IMR-90 (cell line): ENCODE measurements around the gene MRPL40. TPM values are rescaled to one million over a fixed set of nuclear protein-coding genes. Genes with fewer than 3 reads are reported as not detected.

ENCODE experiments used
- ATAC-seq: fragments of 200-7000 bp; cut with Tn5 transposase; 2 replicates; pipeline ENCODE4 v1.9.1; 2020; ENCODE audit warnings: low read depth, mild to moderate bottlenecking, moderate library complexity
- BruUV-seq: library from RNA; stranded (reverse); fragments of 400-500 nt; replicated peaks from 2 replicates; lab custom pipeline; 2021; lab: Mats Ljungman, UMichigan
- CTCF ChIA-PET: fragments of 300-600 bp; formaldehyde crosslinking; extraction: SDS; loops from one replicate; lab custom pipeline; 2021; ENCODE audit warnings: antibody characterized with exemption; lab: Yijun Ruan, JAX
- POLR2A ChIA-PET: fragments of 300-600 bp; sonication (Branson Sonifier 250); formaldehyde crosslinking; loops from one replicate; lab custom pipeline; 2022; ENCODE audit warnings: antibody characterized with exemption; ENCODE audit not compliant: unreplicated experiment; lab: Charles Lee
- DNase-seq: peaks from one replicate; pipeline ENCODE4 v3.0.0; 2013
- H2AFZ ChIP-seq: replicated peaks from 2 replicates; pipeline ENCODE3; 2013; ENCODE audit warnings: low read length, mild to moderate bottlenecking; ENCODE audit not compliant: poor library complexity
- H2AK5ac ChIP-seq: 2 replicates; pipeline ENCODE4 v1.6.1; 2013; ENCODE audit warnings: low read depth, low read length, inconsistent platforms
- H2AK9ac ChIP-seq: replicated peaks from 2 replicates; pipeline ENCODE3; 2013; ENCODE audit warnings: mild to moderate bottlenecking, low read depth, low read length, moderate library complexity; ENCODE audit not compliant: poor library complexity
- H2BK120ac ChIP-seq: 2 replicates; pipeline ENCODE4 v1.6.1; 2013; ENCODE audit warnings: low read depth, low read length, inconsistent platforms
- H2BK15ac ChIP-seq: 3 replicates; pipeline ENCODE4 v1.6.1; 2013; ENCODE audit warnings: low read depth, low read length, inconsistent platforms
- H2BK20ac ChIP-seq: 2 replicates; pipeline ENCODE4 v1.6.1; 2013; ENCODE audit warnings: low read depth, mild to moderate bottlenecking, inconsistent platforms, low read length, moderate library complexity
- H2BK5ac ChIP-seq: 2 replicates; pipeline ENCODE4 v1.6.1; 2013; ENCODE audit warnings: mild to moderate bottlenecking, low read depth, low read length, inconsistent platforms; ENCODE audit not compliant: poor library complexity, severe bottlenecking
- H3K14ac ChIP-seq: replicated peaks from 2 replicates; pipeline ENCODE4 v1.6.1; 2013; ENCODE audit warnings: low read depth, low read length, inconsistent platforms
- H3K18ac ChIP-seq: 2 replicates; pipeline ENCODE4 v1.6.1; 2013; ENCODE audit warnings: low read depth, low read length, control low read depth
- H3K23ac ChIP-seq: 2 replicates; pipeline ENCODE4 v1.6.1; 2013; ENCODE audit warnings: low read depth, low read length, inconsistent platforms
- H3K27ac ChIP-seq: 2 replicates; pipeline ENCODE4 v1.5.1; 2013; ENCODE audit warnings: mild to moderate bottlenecking, control low read depth, low read length; ENCODE audit not compliant: insufficient read depth
- H3K27me3 ChIP-seq: 2 replicates; pipeline ENCODE4 v1.6.1; 2013; ENCODE audit warnings: low read length; ENCODE audit not compliant: control insufficient read depth, insufficient read depth
- H3K36me3 ChIP-seq: 2 replicates; pipeline ENCODE4 v1.6.1; 2013; ENCODE audit warnings: low read length, mixed read lengths; ENCODE audit not compliant: control insufficient read depth, insufficient read depth
- H3K4ac ChIP-seq: 2 replicates; pipeline ENCODE4 v1.6.1; 2013; ENCODE audit warnings: low read depth, low read length, inconsistent platforms
- H3K4me1 ChIP-seq: 2 replicates; pipeline ENCODE4 v1.6.1; 2013; ENCODE audit warnings: low read length, mixed read lengths; ENCODE audit not compliant: control insufficient read depth, insufficient read depth
- H3K4me2 ChIP-seq: 2 replicates; pipeline ENCODE4 v1.6.1; 2013; ENCODE audit warnings: low read depth, mild to moderate bottlenecking, control low read depth, low read length, moderate library complexity
- H3K4me3 ChIP-seq: 2 replicates; pipeline ENCODE4 v1.5.1; 2013; ENCODE audit warnings: low read depth, mild to moderate bottlenecking, control low read depth, low read length, moderate library complexity; ENCODE audit not compliant: insufficient read depth
- H3K56ac ChIP-seq: 2 replicates; pipeline ENCODE4 v1.6.1; 2013; ENCODE audit warnings: low read length, inconsistent platforms; ENCODE audit not compliant: insufficient read depth; ENCODE audit errors: extremely low read depth
- H3K79me1 ChIP-seq, 2 experiments: 2 replicates each; pipeline ENCODE4 v1.6.1; 2013; ENCODE audit warnings: low read length in 2 of 2, inconsistent platforms in 1 of 2, low read depth in 1 of 2
- H3K9ac ChIP-seq: 2 replicates; pipeline ENCODE4 v1.6.1; 2013; ENCODE audit warnings: low read depth, low read length, control low read depth
- H3K9me1 ChIP-seq: 2 replicates; pipeline ENCODE4 v1.6.1; 2013; ENCODE audit warnings: low read length, inconsistent platforms; ENCODE audit not compliant: insufficient read depth
- H3K9me3 ChIP-seq: 2 replicates; pipeline ENCODE4 v1.6.1; 2013; ENCODE audit warnings: low read length; ENCODE audit not compliant: control insufficient read depth, insufficient read depth
- H4K20me1 ChIP-seq: 2 replicates; pipeline ENCODE4 v1.6.1; 2013; ENCODE audit warnings: low read length, inconsistent platforms; ENCODE audit not compliant: insufficient read depth
- H4K5ac ChIP-seq: 2 replicates; pipeline ENCODE4 v1.6.1; 2013; ENCODE audit warnings: mild to moderate bottlenecking, low read depth, low read length, control low read depth
- H4K8ac ChIP-seq, 2 experiments: 2 replicates each; pipeline ENCODE4 v1.6.1; 2013; ENCODE audit warnings: low read depth in 2 of 2, low read length in 2 of 2, control low read depth in 1 of 2, inconsistent platforms in 1 of 2
- H4K91ac ChIP-seq: 2 replicates; pipeline ENCODE4 v1.6.1; 2013; ENCODE audit warnings: low read depth, low read length, inconsistent platforms; ENCODE audit not compliant: insufficient read depth
- BHLHE40 ChIP-seq: fragments of 150-350 bp; IDR thresholded peaks from 2 replicates; pipeline ENCODE4 v1.6.1; 2016; ENCODE audit warnings: mild to moderate bottlenecking, low read depth, low read length
- CHD1 ChIP-seq: IDR thresholded peaks from 2 replicates; pipeline ENCODE4 v1.6.1; 2012; ENCODE audit warnings: low read depth, low read length, improper control_type of control experiment
- MAFK ChIP-seq: IDR thresholded peaks from 2 replicates; pipeline ENCODE4 v1.6.1; 2012; ENCODE audit warnings: low read depth, low read length, improper control_type of control experiment
- MAZ ChIP-seq: IDR thresholded peaks from 2 replicates; pipeline ENCODE4 v1.6.1; 2012; ENCODE audit warnings: low read depth, mild to moderate bottlenecking, low read length, improper control_type of control experiment, moderate library complexity, borderline replicate concordance
- MXI1 ChIP-seq: IDR thresholded peaks from 2 replicates; pipeline ENCODE4 v1.6.1; 2012; ENCODE audit warnings: low read depth, mild to moderate bottlenecking, low read length, moderate library complexity, borderline replicate concordance
- NFE2L2 ChIP-seq: fragments of 150-350 bp; IDR thresholded peaks from 2 replicates; pipeline ENCODE4 v1.6.1; 2016; ENCODE audit warnings: low read depth, mild to moderate bottlenecking, low read length
- RAD21 ChIP-seq: IDR thresholded peaks from 2 replicates; pipeline ENCODE4 v1.6.1; 2012; ENCODE audit warnings: low read length, improper control_type of control experiment
- RFX5 ChIP-seq: IDR thresholded peaks from 2 replicates; pipeline ENCODE4 v1.8.0; 2012; ENCODE audit warnings: low read depth, mild to moderate bottlenecking, low read length, moderate library complexity
- SMC3 ChIP-seq: fragments of 150-350 bp; IDR thresholded peaks from 2 replicates; pipeline ENCODE4 v1.6.1; 2016; ENCODE audit warnings: low read depth, mild to moderate bottlenecking, antibody characterized with exemption, low read length, moderate library complexity
- WGBS, 2 experiments: methylation state at CpG; one replicate each; pipeline versions ENCODE4 v1.1.5 to v1.1.7; 2013; ENCODE audit warnings: missing lambda C conversion rate in 2 of 2; ENCODE audit not compliant: insufficient read length in 1 of 2; ENCODE audit errors: extremely low coverage in 2 of 2; 5-methylcytosine and 5-hydroxymethylcytosine counted together
- dilution Hi-C: fragments of 300-500 bp; cut with HindIII; formaldehyde crosslinking; loops from one replicate; pipeline ENCODE4 v1.14.3; 2018; ENCODE audit warnings: low sequenced_read_pairs; ENCODE audit not compliant: unreplicated experiment
- in situ Hi-C: fragments of 300-500 bp; cut with MboI; formaldehyde crosslinking; loops from 3 replicates; pipeline ENCODE4 v1.14.3; 2019; ENCODE audit warnings: low sequenced_read_pairs, inconsistent platforms, mixed read lengths
- intact Hi-C: fragments of 100-400 bp; cut with micrococcal nuclease; formaldehyde crosslinking; loops from 2 replicates; pipeline ENCODE4 v1.10.0; 2022
- polyA plus RNA-seq, 3 experiments: library from polyadenylated mRNA; depleted of rRNA; stranded (reverse); fragments of >200 nt; gene quantifications; 2 replicates each; pipeline ENCODE4 v1.2.3, GENCODE V29; 2012; ENCODE audit warnings: low replicate concordance in 1 of 3
- total RNA-seq: library from RNA; depleted of rRNA; stranded (reverse); fragments of >200 nt; gene quantifications from 2 replicates; pipeline ENCODE4 v1.2.3, GENCODE V29; 2012
- TF ChIP-seq, protein P1 (sequence below): fragments of 150-350 bp; IDR thresholded peaks from 2 replicates; pipeline ENCODE4 v1.6.1; 2017; ENCODE audit warnings: mild to moderate bottlenecking, antibody characterized with exemption, low read length, low read depth

MRPL40 gene
- total and polyA plus RNA-seq, 2 of the 4 experiments (the other 2 are of a cell fraction): 36.7 to 37.5 TPM

DNA sequence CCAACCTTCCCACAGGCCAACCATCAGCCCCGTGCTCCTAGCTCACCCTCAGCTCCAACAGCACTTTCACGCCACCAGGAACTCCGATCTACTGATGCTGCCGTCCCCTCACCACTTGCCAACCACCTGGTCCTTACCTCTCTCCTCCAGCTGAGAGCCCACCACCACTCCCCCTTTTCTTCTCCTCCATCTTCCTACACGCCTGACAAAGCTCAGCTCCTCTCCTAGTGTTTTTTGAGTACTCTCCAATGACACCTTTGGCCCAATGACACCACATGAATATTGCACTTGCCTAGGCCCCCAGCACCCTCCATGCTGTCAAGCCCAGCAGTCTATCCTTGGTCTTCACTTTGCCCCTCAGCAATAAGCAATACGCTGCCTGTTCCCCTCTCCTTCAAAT is 31.5 kb upstream of the MRPL40 start:
- no peak overlapping the region for H2BK15ac ChIP-seq
- H3K4me2 ChIP-seq: no peak overlapping the region
- H3K9me1 ChIP-seq: peaks cover 13% of the 10 kb centered on the region; the same call in 1 of the 2 replicates
- peaks cover 45% of the 10 kb centered on the region for H3K36me3 ChIP-seq
- WGBS, 2 experiments: 96% methylated on average over 6 of the region's 6 CpGs; no CpG with 5 or more reads in 1 of the 2 experiments
- peaks cover 2% of the 10 kb centered on the region; the same call in 1 of the 2 replicates for H4K20me1 ChIP-seq
- no peak overlapping the region for H2BK120ac ChIP-seq
- H3K9ac ChIP-seq: no peak overlapping the region
- no peak overlapping the region for H4K91ac ChIP-seq
- no peak for TF ChIP-seq RFX5
- TF ChIP-seq BHLHE40: no peak
- no peak for TF ChIP-seq MXI1
- TF ChIP-seq RAD21: no peak
- TF ChIP-seq CHD1: no peak
- TF ChIP-seq MAZ: no peak
- TF ChIP-seq SMC3: no peak
- TF ChIP-seq, protein P1, sequence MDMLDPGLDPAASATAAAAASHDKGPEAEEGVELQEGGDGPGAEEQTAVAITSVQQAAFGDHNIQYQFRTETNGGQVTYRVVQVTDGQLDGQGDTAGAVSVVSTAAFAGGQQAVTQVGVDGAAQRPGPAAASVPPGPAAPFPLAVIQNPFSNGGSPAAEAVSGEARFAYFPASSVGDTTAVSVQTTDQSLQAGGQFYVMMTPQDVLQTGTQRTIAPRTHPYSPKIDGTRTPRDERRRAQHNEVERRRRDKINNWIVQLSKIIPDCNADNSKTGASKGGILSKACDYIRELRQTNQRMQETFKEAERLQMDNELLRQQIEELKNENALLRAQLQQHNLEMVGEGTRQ: no peak
- TF ChIP-seq NFE2L2: no peak
- TF ChIP-seq MAFK: no peak
- H3K4me3 ChIP-seq: no peak overlapping the region
- H2AK9ac ChIP-seq: no peak overlapping the region
- DNase-seq (no peak), ATAC-seq (no peak)
- no peak overlapping the region for H3K56ac ChIP-seq
- no peak overlapping the region for H4K8ac ChIP-seq
- no peak overlapping the region for H4K5ac ChIP-seq
- H3K27ac ChIP-seq: no peak overlapping the region
- ChIA-PET CTCF (no interaction called here), POLR2A (no interaction called here)
- no peak overlapping the region for H3K23ac ChIP-seq
- dilution Hi-C loops (no loop called here), intact Hi-C loops (no loop called here), in situ Hi-C loops (no loop called here)
- H3K27me3 ChIP-seq: no peaks in the 10 kb centered on the region
- no peak overlapping the region for H2BK20ac ChIP-seq
- no peak overlapping the region for H3K18ac ChIP-seq
- H3K14ac ChIP-seq: no peak overlapping the region
- H2BK5ac ChIP-seq: no peak overlapping the region
- no peak overlapping the region for H3K4ac ChIP-seq
- H3K79me1 ChIP-seq: peaks cover 25 to 31% of the 10 kb centered on the region in 2 experiments
- no peaks in the 10 kb centered on the region for H3K9me3 ChIP-seq
- BruUV-seq: no TSS peak
- no peaks in the 10 kb centered on the region for H3K4me1 ChIP-seq
- H2AK5ac ChIP-seq: no peak overlapping the region
- H2AFZ ChIP-seq: no peak overlapping the region
